Measurements from ENCODE around the gene DKC1. TPM values are rescaled to one million over a fixed set of nuclear protein-coding genes. Genes with fewer than 3 reads are reported as not detected.

DKC1 gene
- polyA plus RNA-seq, 1 experiment: 50.5 TPM

- POLR2A ChIA-PET: interaction anchor here (1.4 kb wide), 1 partner anchor 26 kb away, joined by 7 read pairs; no protein-coding TSS in a partner anchor
- CTCF ChIA-PET: interaction anchor here (2.1 kb wide), 1 partner anchor 56 kb away, joined by 5 read pairs; no protein-coding TSS in a partner anchor
- Histone ChIP-seq H3K27ac (ENCODE audit: low read depth, low read length) (no peak overlapping the region), H3K9me3 (ENCODE audit: control insufficient read depth, insufficient read depth, low read length) (no peaks in the 10 kb centered on the region), H3K27me3 (ENCODE audit: control insufficient read depth, insufficient read depth, low read length) (no peaks in the 10 kb centered on the region), H3K4me3 (ENCODE audit: low read depth, low read length) (peak overlapping the region; percentile 74)
- TF ChIP-seq CTCF (IDR thresholded peaks at IDR 0.05; ENCODE audit: low read depth, low read length): no peak
- no peak for DNase-seq (ENCODE audit: low read depth, low spot score)
Observed at GRCh38 chrX:154804261-154804956, 41.7 kb downstream of the DKC1 start.

- peak; percentile 18 for DNase-seq (ENCODE audit: low read depth, low spot score)
- CTCF ChIA-PET: interaction anchor here (0.6 to 2.1 kb wide), 3 partner anchors 56 to 484 kb away, joined by 3 to 5 read pairs (median 3); no protein-coding TSS in a partner anchor
- POLR2A ChIA-PET: interaction anchor here (1.0 to 1.4 kb wide), 2 partner anchors 26 to 41 kb away, joined by 3 to 7 read pairs; no protein-coding TSS in a partner anchor
- H3K4me3 ChIP-seq (ENCODE audit: low read depth, low read length): peak within 1 kb of the TSS; percentile 74
- H3K27me3 ChIP-seq (ENCODE audit: control insufficient read depth, insufficient read depth, low read length): no peaks in the 10 kb centered on the region
- peak within 1 kb of the TSS; percentile 47 for H3K27ac ChIP-seq (ENCODE audit: low read depth, low read length)
- no peaks in the 10 kb centered on the region for H3K9me3 ChIP-seq (ENCODE audit: control insufficient read depth, insufficient read depth, low read length)
- no peak for TF ChIP-seq CTCF (IDR thresholded peaks at IDR 0.05; ENCODE audit: low read depth, low read length)
Observed at GRCh38 chrX:154804957-154805695, 42.5 kb downstream of the DKC1 start, which contains the start of gene MPP1. TSS of gene MPP1 (minus strand) at chrX:154805485. CDS start at chrX:154805373, 112 bp downstream.

DNA sequence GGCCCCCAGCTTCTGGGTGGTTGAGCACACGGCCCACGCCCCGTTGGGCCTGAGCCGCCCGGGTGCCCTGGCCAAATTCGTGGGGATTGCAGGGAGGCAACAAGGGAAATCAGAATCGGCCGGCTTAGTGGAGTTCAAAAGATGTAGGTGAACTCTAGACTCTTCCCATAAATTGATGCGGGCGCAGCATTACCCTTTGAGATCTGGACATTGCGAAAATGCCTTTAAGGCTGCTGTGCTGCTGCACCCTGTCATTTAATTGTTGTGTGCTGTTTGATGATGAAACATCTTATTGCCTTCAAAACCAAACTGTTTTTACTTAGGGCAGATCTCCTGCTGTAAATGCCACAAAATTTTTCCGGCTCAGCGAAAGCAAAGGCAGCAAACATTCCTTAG is 43.0 kb downstream of the DKC1 start:
- TF ChIP-seq CTCF (IDR thresholded peaks at IDR 0.05; ENCODE audit: low read depth, low read length): no peak
- ChIA-PET POLR2A (interaction anchor here (1.0 to 1.4 kb wide), 2 partner anchors 27 to 41 kb away, joined by 3 to 7 read pairs; no protein-coding TSS in a partner anchor), CTCF (interaction anchor here (0.6 to 2.1 kb wide), 2 partner anchors 57 to 484 kb away, joined by 3 to 5 read pairs; no protein-coding TSS in a partner anchor)

DNA sequence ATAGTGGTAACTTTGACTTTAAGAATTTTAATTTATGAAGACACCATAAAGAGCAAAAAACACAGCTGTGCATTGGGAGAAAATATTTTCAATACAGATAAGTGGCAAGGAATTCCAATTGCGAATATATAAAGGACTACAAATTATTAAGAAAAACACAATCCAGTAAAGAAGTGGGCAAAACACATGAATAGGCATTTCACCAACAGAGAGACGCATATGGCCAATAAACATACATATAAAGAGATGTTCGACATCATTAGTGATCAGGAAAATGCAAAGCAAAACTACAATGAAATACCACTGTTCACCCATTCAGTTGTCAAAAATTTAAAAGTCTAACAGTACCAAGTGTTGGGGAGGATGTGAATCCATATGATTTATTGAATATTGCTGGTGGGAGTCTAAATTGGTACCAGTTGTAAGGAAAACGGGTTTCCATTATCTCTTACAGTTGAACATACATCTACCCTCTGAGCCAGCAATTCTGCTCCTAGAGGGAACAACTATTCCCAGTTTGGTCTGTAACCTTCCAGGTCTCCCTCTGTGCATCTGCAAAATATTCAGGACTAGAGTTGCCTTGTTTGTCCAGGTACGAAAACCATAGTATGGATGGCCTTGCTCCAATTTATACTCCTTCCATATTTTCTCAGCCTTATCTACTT is 44.3 kb downstream of the DKC1 start:
- ChIA-PET CTCF (no interaction called here), POLR2A (no interaction called here)
- DNase-seq (ENCODE audit: low read depth, low spot score): no peak
- no peaks in the 10 kb centered on the region for H3K27me3 ChIP-seq (ENCODE audit: control insufficient read depth, insufficient read depth, low read length)
- TF ChIP-seq CTCF (IDR thresholded peaks at IDR 0.05; ENCODE audit: low read depth, low read length): no peak
- no peak overlapping the region for H3K4me3 ChIP-seq (ENCODE audit: low read depth, low read length)
- no peak overlapping the region for H3K27ac ChIP-seq (ENCODE audit: low read depth, low read length)
- no peaks in the 10 kb centered on the region for H3K9me3 ChIP-seq (ENCODE audit: control insufficient read depth, insufficient read depth, low read length)

More for the DNA sequence above, 43.0 kb downstream of the DKC1 start:
- Histone ChIP-seq H3K27me3 (ENCODE audit: control insufficient read depth, insufficient read depth, low read length) (no peaks in the 10 kb centered on the region), H3K9me3 (ENCODE audit: control insufficient read depth, insufficient read depth, low read length) (no peaks in the 10 kb centered on the region), H3K4me3 (ENCODE audit: low read depth, low read length) (peak overlapping the region; percentile 56), H3K27ac (ENCODE audit: low read depth, low read length) (peak overlapping the region; percentile 47)
- no peak for DNase-seq (ENCODE audit: low read depth, low spot score)
